GM19395 (cell line): ENCODE measurements around the gene CDC42BPB.
"Not testable (repeated sequence)": the region's sequence is repeated elsewhere in the genome, so short reads cannot be mapped to it uniquely, and the experiment has no call there.

Source experiments
- ATAC-seq: cut with Tn5 transposase; IDR thresholded peaks from one replicate; pipeline ENCODE4 v1.9.1; 2021; ENCODE audit warnings: mild to moderate bottlenecking, moderate library complexity; ENCODE audit not compliant: unreplicated experiment

Gene CDC42BPB

GRCh38 chr14:102930753-102931579 is 126.4 kb downstream of the CDC42BPB start:
- ATAC-seq: no peak

- no peak for ATAC-seq
Measured at GRCh38 chr14:102930138-102930752, 127.1 kb downstream of the CDC42BPB start.

- ATAC-seq: no peak
Measured at GRCh38 chr14:102929241-102930137, 127.9 kb downstream of the CDC42BPB start.

- peak; percentile 74 for ATAC-seq
Measured at GRCh38 chr14:102928412-102929240, 128.7 kb downstream of the CDC42BPB start.

- peak; percentile 26 for ATAC-seq
Measured at GRCh38 chr14:102927878-102928411, 129.4 kb downstream of the CDC42BPB start.

- no peak for ATAC-seq
Measured at GRCh38 chr14:102927346-102927877, 129.9 kb downstream of the CDC42BPB start.

GRCh38 chr14:102926840-102927239 is 130.5 kb downstream of the CDC42BPB start:
- ATAC-seq: not testable (repeated sequence)

- ATAC-seq: no peak
Measured at GRCh38 chr14:102926104-102926503, 131.2 kb downstream of the CDC42BPB start.

GRCh38 chr14:102925646-102926045 is 131.7 kb downstream of the CDC42BPB start:
- ATAC-seq: no peak

GRCh38 chr14:102924632-102925588 is 132.4 kb downstream of the CDC42BPB start:
- no peak for ATAC-seq

- no peak for ATAC-seq
Measured at GRCh38 chr14:102923925-102924486, 133.3 kb downstream of the CDC42BPB start.

- ATAC-seq: no peak
Measured at GRCh38 chr14:102923201-102923924, 134.0 kb downstream of the CDC42BPB start.

GRCh38 chr14:102922490-102923200 is 134.7 kb downstream of the CDC42BPB start, which contains the start of gene AMN:
AMN (plus strand) TSS chr14:102922663; CDS start chr14:102922689, 26 bp downstream.
- ATAC-seq: no peak

GRCh38 chr14:102920998-102921304 is 136.4 kb downstream of the CDC42BPB start:
- no peak for ATAC-seq

- no peak for ATAC-seq
Measured at GRCh38 chr14:102920273-102920997, 136.9 kb downstream of the CDC42BPB start.

- ATAC-seq: no peak
Measured at GRCh38 chr14:102918438-102918837, 138.9 kb downstream of the CDC42BPB start.
